HG02798 (cell line): ENCODE measurements around the gene ZFR2.

ENCODE experiments used
- ATAC-seq: cut with Tn5 transposase; IDR thresholded peaks from one replicate; pipeline ENCODE4 v1.9.1; 2021; ENCODE audit warnings: mild to moderate bottlenecking; ENCODE audit not compliant: unreplicated experiment, poor library complexity

Gene ZFR2

DNA sequence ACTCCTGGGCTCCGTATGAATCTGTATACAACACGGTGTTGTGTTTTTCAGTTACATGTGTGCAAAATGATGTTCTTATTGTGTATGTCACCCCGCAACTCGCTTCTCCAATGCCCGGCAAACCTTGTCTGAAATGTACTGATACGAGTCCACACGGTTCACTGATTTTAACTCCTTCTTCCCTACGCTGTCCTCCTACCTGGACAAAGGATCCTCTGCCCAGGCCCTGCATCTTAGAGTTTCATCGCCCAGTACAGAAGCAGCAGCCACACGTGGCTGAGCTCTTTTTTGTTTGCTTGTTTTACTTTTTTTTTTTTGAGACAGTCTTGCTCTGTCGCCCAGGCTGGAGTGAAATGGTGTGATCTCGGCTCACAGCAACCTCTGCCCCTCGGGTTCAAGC lies 28.9 kb downstream of the ZFR2 start:
- no peak for ATAC-seq

DNA sequence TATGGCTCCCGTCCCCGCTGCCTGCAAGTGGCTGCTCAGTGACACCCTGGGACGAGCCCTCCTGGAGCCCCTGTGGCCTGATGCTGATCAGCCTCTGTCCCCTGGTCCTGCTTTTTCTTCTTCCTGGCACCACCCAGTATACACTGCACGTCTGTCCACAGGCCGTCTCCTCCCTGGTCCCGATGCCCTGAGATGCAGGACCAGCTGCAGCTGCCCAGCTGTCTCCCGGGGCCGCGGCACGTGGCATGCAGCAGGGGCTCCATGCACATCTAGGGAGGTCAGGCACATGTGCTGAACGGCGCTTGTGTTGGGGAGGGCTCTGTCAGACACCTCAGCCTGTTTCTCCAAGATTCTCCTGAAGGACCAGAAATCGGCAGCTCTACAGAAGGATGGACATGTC lies 30.2 kb downstream of the ZFR2 start:
- no peak for ATAC-seq

DNA sequence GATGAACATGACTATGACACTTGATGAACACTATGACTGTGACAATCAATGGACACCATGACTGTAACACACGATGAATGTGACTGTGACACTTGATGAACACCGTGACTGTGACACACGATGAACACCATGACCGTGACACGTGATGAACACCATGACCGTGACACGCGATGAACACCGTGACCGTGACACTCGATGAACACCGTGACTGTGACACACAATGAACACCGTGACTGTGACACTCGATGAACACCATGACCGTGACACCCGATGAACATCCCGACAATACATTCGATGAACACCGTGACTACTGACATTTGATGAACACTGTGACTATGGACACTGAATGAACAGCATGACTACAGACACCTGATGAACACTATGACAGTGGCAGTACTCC lies 30.9 kb downstream of the ZFR2 start:
- peak; percentile 6 for ATAC-seq

DNA sequence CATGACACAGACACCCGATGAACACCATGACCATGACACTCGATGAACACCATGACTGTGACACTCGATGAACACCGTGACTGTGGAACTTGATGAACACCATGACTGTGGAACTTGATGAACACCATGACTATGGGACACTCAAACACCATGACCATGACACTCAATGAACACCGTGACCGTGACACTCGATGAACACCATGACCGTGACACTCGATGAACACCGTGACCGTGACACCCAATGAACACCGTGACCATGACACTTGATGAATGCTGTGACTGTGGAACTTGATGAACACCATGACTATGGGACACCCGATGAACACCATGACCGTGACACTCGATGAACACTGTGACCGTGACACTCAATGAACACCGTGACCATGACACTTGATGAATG lies 31.5 kb downstream of the ZFR2 start:
- peak; percentile 14 for ATAC-seq

DNA sequence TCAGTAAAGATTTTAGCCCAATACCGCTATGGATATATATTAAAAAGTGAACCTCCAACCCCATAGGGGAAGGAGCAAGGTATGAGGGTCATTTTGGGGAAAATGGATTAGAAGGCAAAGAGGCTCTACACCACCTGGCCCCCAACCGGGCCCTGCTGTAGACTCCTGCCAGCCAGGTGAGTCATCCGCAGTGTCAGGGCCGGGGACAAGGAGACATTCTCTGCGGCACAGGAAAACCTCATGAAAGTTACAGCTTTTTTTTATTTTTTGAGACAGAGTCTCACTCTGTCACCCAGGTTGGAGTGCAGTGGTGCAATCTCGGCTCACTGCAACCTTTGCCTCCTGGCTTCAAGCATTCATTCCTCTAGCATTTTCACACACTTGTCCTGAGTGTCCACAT lies 32.0 kb downstream of the ZFR2 start:
- no peak for ATAC-seq

DNA sequence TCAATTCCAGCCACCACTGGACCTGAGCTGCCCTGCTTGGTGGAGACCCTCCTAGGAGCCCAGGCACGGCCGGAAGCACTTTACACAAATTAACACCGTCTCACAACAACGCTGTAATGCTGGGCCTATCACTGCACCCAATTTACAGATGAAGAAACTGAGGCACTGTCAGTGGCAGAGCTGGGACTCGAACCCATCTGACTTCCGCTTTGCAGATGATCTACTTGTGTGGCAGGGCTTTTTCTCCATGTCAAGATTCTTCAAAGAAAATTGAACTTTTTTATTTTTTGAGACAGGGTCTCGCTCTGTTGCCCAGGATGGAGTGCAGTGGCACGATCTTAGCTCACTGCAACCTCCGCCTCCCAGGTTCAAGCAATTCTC lies 33.8 kb downstream of the ZFR2 start:
- no peak for ATAC-seq

DNA sequence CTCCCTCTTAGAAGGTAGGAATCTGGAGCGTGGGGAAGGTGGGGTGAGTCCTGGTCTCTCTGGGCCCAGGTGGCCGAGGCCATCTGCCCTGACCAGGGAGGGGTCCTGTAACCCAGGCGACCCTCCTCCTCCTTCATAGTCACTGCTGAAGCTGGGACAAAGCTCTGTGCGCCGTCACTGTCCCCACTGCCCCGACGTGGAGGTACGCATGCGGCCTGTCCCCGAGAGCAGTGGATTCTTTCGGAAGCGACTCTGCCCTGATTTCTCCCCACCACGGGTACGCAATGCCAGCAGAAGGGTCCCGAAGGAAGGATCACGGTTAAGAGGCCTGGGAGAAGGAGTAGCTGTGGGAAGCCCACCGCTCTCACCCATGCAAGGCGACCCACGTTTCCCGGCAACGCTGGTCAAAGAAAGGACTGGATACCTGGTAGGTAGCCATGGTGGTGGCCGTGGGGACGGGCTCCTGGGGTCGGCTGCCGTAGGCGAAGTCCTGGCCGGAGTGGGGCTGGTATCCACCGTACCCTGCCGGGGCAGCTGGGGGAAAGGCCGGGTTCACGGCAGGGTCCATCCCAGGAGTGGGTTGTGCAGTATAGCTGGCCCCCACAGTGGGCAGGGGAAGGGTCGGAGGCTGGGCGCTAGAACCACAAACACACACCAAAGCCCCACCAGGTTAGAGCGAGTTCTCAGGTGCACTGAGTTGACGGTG lies 34.3 kb downstream of the ZFR2 start:
- ATAC-seq, result no peak

DNA sequence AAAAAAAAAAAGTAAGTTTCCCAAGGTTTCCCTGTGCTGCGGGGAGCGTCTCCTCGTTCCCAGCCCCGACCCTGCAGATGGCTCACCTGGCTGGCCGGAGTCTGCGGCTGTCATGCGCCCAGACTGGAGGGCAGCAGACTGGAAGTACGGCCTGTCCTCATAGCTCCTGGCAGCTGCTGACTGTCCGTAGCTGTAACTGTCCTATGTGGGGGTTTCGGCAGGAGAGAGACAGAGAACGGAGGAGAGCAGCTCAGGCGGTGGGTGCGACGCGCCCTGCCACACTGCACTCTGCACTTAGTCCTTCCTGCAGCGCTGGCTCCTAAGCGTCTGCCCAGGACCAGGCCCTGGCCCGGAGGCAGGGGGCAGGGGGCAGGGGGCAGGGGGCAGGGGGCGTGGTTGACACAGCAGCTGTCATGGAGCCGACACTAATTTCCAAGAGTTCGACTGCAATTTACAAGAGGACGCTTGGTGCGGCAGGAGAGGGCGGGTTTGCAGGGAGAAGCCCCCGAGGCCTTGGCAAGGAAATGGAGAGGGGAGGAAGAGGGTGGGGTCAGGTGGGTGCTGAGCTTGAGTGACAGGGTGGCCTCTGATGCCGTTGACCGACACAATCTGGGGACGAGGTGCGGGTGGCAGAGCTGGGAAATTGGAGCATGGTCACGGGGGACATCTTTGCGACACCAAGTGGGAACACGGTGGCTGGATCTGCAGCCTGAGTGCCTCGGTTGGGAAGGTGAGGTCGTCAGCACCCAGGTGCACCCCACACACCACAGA lies 35.1 kb downstream of the ZFR2 start:
- no peak for ATAC-seq

DNA sequence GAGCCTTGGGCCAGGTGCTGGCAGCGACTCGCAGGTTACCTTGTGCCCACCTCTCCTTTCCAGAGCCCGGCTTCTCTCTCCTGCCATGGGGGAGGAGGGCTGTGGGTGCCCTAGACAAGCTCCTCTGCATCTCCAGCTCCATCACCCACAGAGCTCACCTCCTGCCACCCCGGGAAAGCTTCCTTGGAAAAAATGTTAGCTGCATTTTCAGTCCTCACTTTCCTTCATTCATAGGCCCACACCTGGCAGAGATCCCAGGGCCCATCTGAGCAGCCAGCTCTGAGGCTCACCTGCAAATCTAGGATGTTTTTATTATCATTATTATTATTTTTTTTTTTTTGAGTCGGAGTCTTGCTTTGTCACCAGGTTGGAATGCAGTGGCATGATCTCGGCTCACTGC lies 36.8 kb downstream of the ZFR2 start:
- ATAC-seq, result no peak

DNA sequence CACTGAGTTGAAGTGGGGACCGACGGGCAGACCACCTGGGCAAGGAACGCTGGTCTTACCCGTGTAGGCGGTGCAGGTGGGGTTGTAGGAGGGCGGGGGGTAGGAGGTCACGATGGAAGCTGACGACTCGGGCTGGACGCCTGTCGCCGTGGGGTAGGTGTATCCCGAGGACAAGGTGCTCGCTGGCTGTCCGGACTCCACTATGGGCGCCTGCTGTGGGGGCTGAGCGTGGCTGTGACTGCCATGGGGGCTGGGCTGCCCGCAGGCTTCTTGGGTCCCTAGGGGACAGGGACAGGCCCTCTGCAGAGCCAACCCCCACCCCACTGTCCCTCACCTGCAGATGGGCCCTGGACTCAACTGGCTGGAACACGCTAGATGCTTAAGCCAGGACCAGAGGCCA lies 37.2 kb downstream of the ZFR2 start:
- ATAC-seq, result no peak

DNA sequence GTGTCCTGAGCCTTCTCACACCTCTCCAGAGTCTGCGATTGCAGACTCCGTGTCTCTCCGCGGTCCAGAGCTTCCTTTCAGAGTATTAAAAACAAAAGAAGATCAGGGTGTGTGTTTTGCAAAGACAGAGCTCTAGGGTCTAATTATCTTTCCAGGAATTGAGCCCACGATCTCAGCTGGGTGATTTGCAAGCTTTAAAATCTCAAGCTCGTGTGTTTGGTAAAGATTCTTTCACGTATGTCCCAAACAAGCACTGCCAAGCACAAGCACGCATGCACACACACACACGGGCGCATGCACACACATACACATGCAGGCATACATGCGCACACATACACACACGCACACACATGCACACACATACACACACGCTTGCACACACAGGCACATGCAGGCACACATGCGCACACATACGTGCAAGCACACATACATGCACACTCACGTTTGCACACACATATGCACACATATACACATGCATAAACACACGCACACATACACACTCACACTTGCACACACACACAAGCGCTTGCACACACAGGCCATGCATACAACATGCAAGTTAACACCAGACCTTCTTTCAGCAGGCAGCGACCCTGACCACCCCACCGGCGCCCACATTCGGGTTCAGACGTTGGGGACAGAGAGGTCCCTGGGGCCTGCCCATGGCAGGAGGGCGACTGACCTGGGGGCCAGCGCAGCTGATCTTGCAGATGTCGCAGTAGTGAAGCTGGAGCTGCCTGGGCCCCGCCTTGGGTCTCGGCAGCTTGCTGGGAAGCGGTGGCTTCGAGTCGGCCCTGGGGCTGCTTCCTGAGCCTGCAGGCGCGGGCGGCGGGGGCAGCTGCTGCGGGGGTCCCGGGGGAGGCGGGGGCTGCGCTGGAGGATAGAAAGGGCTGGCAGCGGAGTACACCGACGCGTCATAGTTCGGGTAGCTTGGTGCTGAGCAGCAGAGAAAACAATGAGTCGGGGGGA lies 37.9 kb downstream of the ZFR2 start:
- no peak for ATAC-seq

DNA sequence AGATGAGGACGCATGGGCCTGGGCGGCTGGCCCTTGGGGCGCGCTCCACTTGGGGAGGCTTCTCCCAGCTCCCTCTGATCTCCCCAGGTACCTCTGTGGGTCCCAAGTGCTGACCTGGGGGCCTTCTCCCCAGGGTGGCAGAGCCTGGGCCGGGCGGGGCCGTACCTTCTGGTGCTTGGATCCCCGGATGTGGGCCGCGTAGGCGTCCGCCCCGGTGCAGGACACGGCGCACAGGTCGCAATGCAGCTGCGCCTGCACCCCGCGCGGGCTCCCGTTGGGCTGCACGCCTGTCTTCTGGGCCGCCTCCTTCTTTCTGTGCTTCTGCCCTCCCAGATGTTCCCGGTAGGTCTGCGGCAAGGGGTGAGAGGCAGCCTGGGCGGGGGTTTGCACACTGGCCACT lies 41.5 kb downstream of the ZFR2 start:
- no peak for ATAC-seq

DNA sequence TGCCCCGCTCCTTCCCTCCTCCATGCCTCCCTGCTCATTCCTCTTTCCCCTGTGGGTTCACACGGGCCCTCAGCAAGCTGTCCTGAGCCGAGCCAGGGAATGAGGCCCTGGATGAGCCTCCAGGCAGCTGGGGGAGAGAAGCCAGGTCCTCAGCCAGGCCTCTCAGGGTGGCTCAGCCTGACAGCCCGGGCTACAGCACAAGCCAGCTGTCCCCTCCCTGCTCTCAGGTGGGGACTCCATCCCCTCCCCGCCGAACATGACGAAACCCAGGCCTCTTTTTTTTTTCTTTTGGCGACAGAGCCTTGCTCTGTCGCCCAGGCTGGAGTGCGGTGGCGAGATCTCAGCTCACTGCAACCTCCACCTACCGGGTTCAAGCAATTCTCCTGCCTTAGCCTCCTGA lies 42.7 kb downstream of the ZFR2 start:
- ATAC-seq, result no peak

DNA sequence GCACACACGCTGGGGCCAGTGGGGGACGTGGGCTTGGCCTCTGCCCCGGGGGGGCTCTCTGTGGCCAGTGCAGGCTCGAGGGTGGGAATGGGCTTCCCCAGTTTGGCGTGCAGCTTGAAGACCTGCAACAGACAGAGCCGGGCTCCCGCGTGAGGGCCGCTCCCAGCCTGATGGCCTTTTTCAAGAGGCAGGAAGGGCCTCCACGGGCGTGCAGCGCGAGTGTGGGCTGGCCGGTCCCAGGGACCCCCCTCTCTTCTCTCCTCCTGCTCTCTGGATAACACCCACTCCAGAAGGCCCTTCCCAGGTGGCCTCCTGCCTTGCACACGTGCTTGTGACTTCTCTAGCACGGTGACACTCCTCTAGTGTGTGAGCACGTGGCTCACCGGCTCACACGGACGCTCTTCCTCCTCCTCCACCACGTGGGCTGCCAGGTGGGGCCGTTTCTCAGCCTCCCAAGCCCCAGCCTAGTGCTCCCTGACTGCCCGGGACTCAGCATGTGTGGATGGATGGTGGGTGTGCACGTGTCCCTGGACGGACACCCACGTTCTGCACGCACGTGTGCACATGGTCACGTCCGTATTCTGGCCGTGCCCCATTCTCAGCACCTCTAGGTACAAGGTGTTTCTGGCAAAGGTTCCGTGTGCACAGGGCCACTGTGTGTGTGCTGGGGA lies 43.4 kb downstream of the ZFR2 start:
- ATAC-seq, result no peak

DNA sequence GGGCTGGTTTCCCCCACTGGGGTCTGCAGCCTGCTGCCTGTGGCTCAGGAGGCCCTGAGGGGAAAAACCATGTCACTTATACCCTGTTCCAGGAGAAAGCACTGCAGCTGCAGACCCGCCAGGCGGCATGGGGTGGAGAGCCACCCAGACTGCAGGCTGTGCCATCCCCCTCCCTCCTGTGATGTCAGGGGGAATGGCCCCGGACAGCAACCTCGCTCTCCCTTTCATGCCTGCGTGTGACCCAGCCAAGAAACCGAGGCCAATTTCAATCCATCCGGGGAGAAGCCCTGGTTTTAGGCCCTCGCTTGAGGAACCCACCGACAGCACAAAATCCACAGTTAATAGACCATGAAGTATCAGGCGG lies 45.5 kb downstream of the ZFR2 start:
- no peak for ATAC-seq

DNA sequence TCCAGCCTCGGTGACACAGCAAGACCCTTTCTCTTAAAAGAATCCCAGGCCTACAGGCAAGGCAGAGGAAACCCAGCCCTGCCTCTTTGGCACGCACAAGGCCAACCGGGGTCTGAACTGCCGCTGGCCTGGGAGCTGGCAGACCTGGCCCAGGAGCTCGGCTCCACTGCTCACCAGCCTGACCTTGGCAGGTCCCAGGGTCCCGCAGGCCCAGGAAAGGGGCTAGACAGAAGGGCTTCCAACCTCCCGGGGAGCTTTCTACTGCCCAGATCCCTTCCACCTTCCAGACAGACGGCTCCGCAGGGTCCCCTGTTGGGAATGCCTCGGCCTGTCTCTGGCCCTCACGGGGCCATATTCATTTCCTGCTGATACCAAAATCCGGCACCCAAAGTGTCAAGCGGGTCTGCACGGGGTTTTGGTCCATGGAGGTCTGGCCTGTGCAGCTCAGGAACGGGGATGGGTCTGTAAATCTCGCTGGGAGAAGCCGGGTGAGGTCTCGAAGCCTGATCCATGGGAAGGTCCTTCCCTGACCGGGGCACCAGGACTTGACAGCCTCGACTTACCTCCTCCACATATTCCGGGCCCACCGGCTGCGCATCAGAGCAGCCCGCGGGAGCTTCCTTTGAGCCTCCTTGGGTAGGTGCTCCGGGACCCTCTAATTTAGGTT lies 46.0 kb downstream of the ZFR2 start:
- no peak for ATAC-seq

DNA sequence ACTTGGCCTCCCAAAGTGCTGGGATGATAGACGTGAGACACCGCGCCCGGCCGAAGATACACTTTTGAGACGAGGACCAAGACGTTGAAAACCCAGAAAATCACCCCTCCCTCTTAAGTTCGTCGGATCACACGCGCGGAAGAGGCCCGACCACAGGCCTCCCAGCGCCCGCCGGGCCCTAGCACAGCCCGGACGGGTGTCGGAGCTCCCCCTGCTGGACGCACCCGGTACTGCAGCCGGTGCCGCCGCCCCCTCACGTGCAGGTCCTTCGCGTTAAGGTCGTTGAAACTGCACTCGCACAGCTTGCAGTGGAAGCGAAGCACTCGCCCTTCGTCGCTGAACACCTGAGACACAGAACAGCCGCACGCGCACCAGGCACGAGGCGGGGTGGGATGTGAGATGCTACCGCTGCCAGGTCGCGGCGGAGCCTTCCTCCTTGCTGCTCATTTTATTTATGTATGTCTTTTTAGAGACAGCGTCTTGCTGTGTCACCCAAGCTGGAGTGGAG lies 46.9 kb downstream of the ZFR2 start:
- ATAC-seq, result no peak

DNA sequence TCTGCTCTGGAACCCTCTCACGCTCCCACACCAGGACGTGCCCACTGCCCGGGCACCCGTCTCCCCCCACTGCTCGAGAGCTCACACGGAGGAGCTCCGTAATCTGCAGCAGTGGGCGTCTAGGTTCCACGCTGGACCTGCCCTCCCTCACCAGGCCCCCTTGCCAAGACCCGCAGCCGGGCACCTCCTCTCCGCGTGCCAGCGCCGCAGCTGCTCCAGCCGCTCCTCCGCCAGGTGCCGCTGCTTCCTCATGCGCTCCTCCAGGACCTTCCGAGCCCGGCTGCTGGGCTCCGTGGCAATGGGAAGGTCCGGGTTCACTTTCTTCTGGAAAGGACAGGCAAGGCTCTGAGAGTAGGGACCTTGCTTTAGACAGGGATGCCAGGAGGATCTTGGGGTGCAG lies 47.7 kb downstream of the ZFR2 start:
- ATAC-seq, result no peak

DNA sequence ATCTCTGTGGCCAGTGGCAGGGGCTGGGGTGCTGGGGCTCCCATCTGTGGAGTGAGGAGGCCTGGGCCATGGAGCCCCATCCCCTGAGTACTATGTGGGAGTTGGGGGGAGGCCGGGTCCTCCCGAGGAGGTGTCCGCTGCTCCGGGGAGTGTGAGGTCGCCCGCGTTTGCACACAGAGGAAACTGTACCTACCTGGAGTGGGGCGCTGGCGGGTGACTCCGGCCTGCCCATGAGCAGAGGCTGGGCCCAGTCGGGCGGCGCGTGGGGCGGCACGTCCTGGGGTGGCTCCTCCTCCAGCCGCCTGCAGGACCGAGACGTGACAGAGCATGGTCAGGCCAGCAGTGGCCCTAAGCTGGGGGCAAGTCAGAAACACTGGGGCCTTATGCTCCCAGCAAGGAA lies 48.8 kb downstream of the ZFR2 start:
- no peak for ATAC-seq

DNA sequence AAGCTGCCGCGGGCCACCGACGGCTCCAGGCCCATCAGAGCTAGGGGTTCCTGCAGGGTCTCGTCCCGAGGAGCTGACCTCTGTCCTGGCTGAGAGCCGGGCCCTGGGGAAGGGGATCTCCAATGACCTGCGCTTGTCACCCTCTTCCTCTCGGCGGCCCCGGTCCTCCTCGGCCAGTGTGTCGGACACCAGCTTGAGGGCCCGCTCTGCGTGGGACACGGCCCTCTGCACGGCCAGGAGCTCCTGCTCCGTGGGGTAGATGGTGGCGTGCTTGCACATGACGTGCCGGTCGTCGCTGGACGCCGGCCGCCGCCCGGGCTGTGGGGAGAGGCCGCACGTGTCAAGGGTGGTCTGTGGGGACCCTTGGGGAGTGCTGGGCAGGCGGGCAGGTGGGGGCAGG lies 49.9 kb downstream of the ZFR2 start:
- no peak for ATAC-seq
